ENCODE measurements around the gene TMEM63C. TPM values are rescaled to one million over a fixed set of nuclear protein-coding genes. Genes with fewer than 3 reads are reported as not detected.

The TMEM63C gene
- total and polyA plus RNA-seq, 5 donors from 2014 or later: 1.2 TPM; not detected in 4

- ATAC-seq (ENCODE audit: low read depth in 2 of 2) (no peak), DNase-seq (no peak)
- Histone ChIP-seq H3K27me3 (ENCODE audit: control insufficient read depth, insufficient read depth, low read length) (no peaks in the 10 kb centered on the region), H3K4me1 (ENCODE audit: control insufficient read depth, insufficient read depth, low read length, poor library complexity, severe bottlenecking) (no peaks in the 10 kb centered on the region), H3K9me3 (ENCODE audit: control insufficient read depth in 2 of 2, low read length in 2 of 2) (no peaks in the 10 kb centered on the region), H3K27ac (ENCODE audit: insufficient read depth, low read length, poor library complexity, severe bottlenecking) (no peak overlapping the region), H3K4me3 (ENCODE audit: low read depth, low read length) (no peak overlapping the region), H3K36me3 (ENCODE audit: control insufficient read depth, insufficient read depth, low read length) (no peaks in the 10 kb centered on the region)
- H3K36me3 Mint-ChIP-seq: peaks cover 5% of the 10 kb centered on the region
- H3K4me1 Mint-ChIP-seq: no peaks in the 10 kb centered on the region
- no peak overlapping the region for H3K4me3 Mint-ChIP-seq
- peaks cover 18% of the 10 kb centered on the region for H3K27me3 Mint-ChIP-seq
- H3K27ac Mint-ChIP-seq: no peak overlapping the region
- peaks cover 0 to 3% (median 0%) of the 10 kb centered on the region in 7 donors for H3K9me3 Mint-ChIP-seq
These were observed 22.2 kb downstream of the TMEM63C start for GRCh38 chr14:77203611-77204458.

GRCh38 chr14:77204459-77204771, 22.8 kb downstream of the TMEM63C start:
- no peaks in the 10 kb centered on the region for H3K27me3 ChIP-seq (ENCODE audit: control insufficient read depth, insufficient read depth, low read length)
- Mint-ChIP-seq H3K4me1 (no peaks in the 10 kb centered on the region), H3K36me3 (peaks cover 4% of the 10 kb centered on the region), H3K27ac (no peak overlapping the region), H3K27me3 (peaks cover 13% of the 10 kb centered on the region), H3K9me3 (peaks cover 0 to 3% (median 0%) of the 10 kb centered on the region in 7 donors), H3K4me3 (peak overlapping the region in 1 of 4 donors; percentile 4)
- no peaks in the 10 kb centered on the region for H3K36me3 ChIP-seq (ENCODE audit: control insufficient read depth, insufficient read depth, low read length)
- DNase-seq (no peak), ATAC-seq (ENCODE audit: low read depth in 2 of 2) (no peak)
- H3K4me1 ChIP-seq (ENCODE audit: control insufficient read depth, insufficient read depth, low read length, poor library complexity, severe bottlenecking): no peaks in the 10 kb centered on the region
- H3K27ac ChIP-seq (ENCODE audit: insufficient read depth, low read length, poor library complexity, severe bottlenecking): no peak overlapping the region
- H3K4me3 ChIP-seq (ENCODE audit: low read depth, low read length): no peak overlapping the region
- H3K9me3 ChIP-seq (ENCODE audit: control insufficient read depth in 2 of 2, low read length in 2 of 2): no peaks in the 10 kb centered on the region

GRCh38 chr14:77204907-77205306, 23.3 kb downstream of the TMEM63C start:
- no peak overlapping the region for H3K4me3 ChIP-seq (ENCODE audit: low read depth, low read length)
- H3K4me1 Mint-ChIP-seq: no peaks in the 10 kb centered on the region
- H3K27ac Mint-ChIP-seq: no peak overlapping the region
- peaks cover 11% of the 10 kb centered on the region for H3K27me3 Mint-ChIP-seq
- ATAC-seq (ENCODE audit: low read depth in 2 of 2) (no peak), DNase-seq (no peak)
- H3K36me3 ChIP-seq (ENCODE audit: control insufficient read depth, insufficient read depth, low read length): no peaks in the 10 kb centered on the region
- no peaks in the 10 kb centered on the region for H3K27me3 ChIP-seq (ENCODE audit: control insufficient read depth, insufficient read depth, low read length)
- H3K9me3 Mint-ChIP-seq: peaks cover 0 to 3% (median 0%) of the 10 kb centered on the region in 7 donors
- no peaks in the 10 kb centered on the region for H3K4me1 ChIP-seq (ENCODE audit: control insufficient read depth, insufficient read depth, low read length, poor library complexity, severe bottlenecking)
- H3K36me3 Mint-ChIP-seq: no peaks in the 10 kb centered on the region
- H3K27ac ChIP-seq (ENCODE audit: insufficient read depth, low read length, poor library complexity, severe bottlenecking): no peak overlapping the region
- H3K4me3 Mint-ChIP-seq: peak overlapping the region in 1 of 4 donors; percentile 4
- H3K9me3 ChIP-seq (ENCODE audit: control insufficient read depth in 2 of 2, low read length in 2 of 2): no peaks in the 10 kb centered on the region

- H3K9me3 Mint-ChIP-seq: peaks cover 0 to 4% (median 0%) of the 10 kb centered on the region in 7 donors
- Histone ChIP-seq H3K27ac (ENCODE audit: insufficient read depth, low read length, poor library complexity, severe bottlenecking) (no peak overlapping the region), H3K4me1 (ENCODE audit: control insufficient read depth, insufficient read depth, low read length, poor library complexity, severe bottlenecking) (no peaks in the 10 kb centered on the region), H3K36me3 (ENCODE audit: control insufficient read depth, insufficient read depth, low read length) (no peaks in the 10 kb centered on the region), H3K9me3 (ENCODE audit: control insufficient read depth in 2 of 2, low read length in 2 of 2) (no peaks in the 10 kb centered on the region), H3K27me3 (ENCODE audit: control insufficient read depth, insufficient read depth, low read length) (no peaks in the 10 kb centered on the region), H3K4me3 (ENCODE audit: low read depth, low read length) (no peak overlapping the region)
- H3K4me1 Mint-ChIP-seq: no peaks in the 10 kb centered on the region
- H3K36me3 Mint-ChIP-seq: no peaks in the 10 kb centered on the region
- H3K27me3 Mint-ChIP-seq: peaks cover 11% of the 10 kb centered on the region
- no peak for DNase-seq
- H3K4me3 Mint-ChIP-seq: no peak overlapping the region
- ATAC-seq (ENCODE audit: low read depth in 2 of 2): no peak
- H3K27ac Mint-ChIP-seq: no peak overlapping the region
These were observed 24.0 kb downstream of the TMEM63C start for GRCh38 chr14:77205566-77205965.

GRCh38 chr14:77206261-77206824, 24.7 kb downstream of the TMEM63C start:
- ATAC-seq (ENCODE audit: low read depth in 2 of 2) (no peak), DNase-seq (no peak)
- H3K4me3 ChIP-seq (ENCODE audit: low read depth, low read length): no peak overlapping the region
- Mint-ChIP-seq H3K4me3 (no peak overlapping the region), H3K4me1 (no peaks in the 10 kb centered on the region), H3K27me3 (peaks cover 11% of the 10 kb centered on the region), H3K9me3 (peaks cover 0 to 5% (median 0%) of the 10 kb centered on the region in 7 donors), H3K27ac (no peak overlapping the region), H3K36me3 (no peaks in the 10 kb centered on the region)
- no peaks in the 10 kb centered on the region for H3K4me1 ChIP-seq (ENCODE audit: control insufficient read depth, insufficient read depth, low read length, poor library complexity, severe bottlenecking)
- no peak overlapping the region for H3K27ac ChIP-seq (ENCODE audit: insufficient read depth, low read length, poor library complexity, severe bottlenecking)
- H3K27me3 ChIP-seq (ENCODE audit: control insufficient read depth, insufficient read depth, low read length): no peaks in the 10 kb centered on the region
- H3K9me3 ChIP-seq (ENCODE audit: control insufficient read depth in 2 of 2, low read length in 2 of 2): no peaks in the 10 kb centered on the region
- no peaks in the 10 kb centered on the region for H3K36me3 ChIP-seq (ENCODE audit: control insufficient read depth, insufficient read depth, low read length)

- DNase-seq: no peak
- H3K9me3 Mint-ChIP-seq: peaks cover 0 to 5% (median 0%) of the 10 kb centered on the region in 7 donors
- peaks cover 11% of the 10 kb centered on the region for H3K27me3 Mint-ChIP-seq
- no peak overlapping the region for H3K27ac Mint-ChIP-seq
- no peaks in the 10 kb centered on the region for H3K4me1 Mint-ChIP-seq
- no peaks in the 10 kb centered on the region for H3K36me3 ChIP-seq (ENCODE audit: control insufficient read depth, insufficient read depth, low read length)
- H3K27ac ChIP-seq (ENCODE audit: insufficient read depth, low read length, poor library complexity, severe bottlenecking): no peak overlapping the region
- no peaks in the 10 kb centered on the region for H3K4me1 ChIP-seq (ENCODE audit: control insufficient read depth, insufficient read depth, low read length, poor library complexity, severe bottlenecking)
- H3K9me3 ChIP-seq (ENCODE audit: control insufficient read depth in 2 of 2, low read length in 2 of 2): no peaks in the 10 kb centered on the region
- ATAC-seq (ENCODE audit: low read depth in 2 of 2): no peak
- H3K4me3 Mint-ChIP-seq: no peak overlapping the region
- no peaks in the 10 kb centered on the region for H3K27me3 ChIP-seq (ENCODE audit: control insufficient read depth, insufficient read depth, low read length)
- no peaks in the 10 kb centered on the region for H3K36me3 Mint-ChIP-seq
- no peak overlapping the region for H3K4me3 ChIP-seq (ENCODE audit: low read depth, low read length)
These were observed 25.3 kb downstream of the TMEM63C start for GRCh38 chr14:77206877-77207389.

GRCh38 chr14:77208291-77208978, 26.8 kb downstream of the TMEM63C start:
- no peak overlapping the region for H3K4me3 Mint-ChIP-seq
- Histone ChIP-seq H3K4me3 (ENCODE audit: low read depth, low read length) (no peak overlapping the region), H3K27ac (ENCODE audit: insufficient read depth, low read length, poor library complexity, severe bottlenecking) (no peak overlapping the region), H3K36me3 (ENCODE audit: control insufficient read depth, insufficient read depth, low read length) (no peaks in the 10 kb centered on the region), H3K4me1 (ENCODE audit: control insufficient read depth, insufficient read depth, low read length, poor library complexity, severe bottlenecking) (no peaks in the 10 kb centered on the region), H3K9me3 (ENCODE audit: control insufficient read depth in 2 of 2, low read length in 2 of 2) (no peaks in the 10 kb centered on the region), H3K27me3 (ENCODE audit: control insufficient read depth, insufficient read depth, low read length) (no peaks in the 10 kb centered on the region)
- H3K9me3 Mint-ChIP-seq: peaks cover 0 to 5% (median 0%) of the 10 kb centered on the region in 7 donors
- peaks cover 0 to 2% (median under 1%) of the 10 kb centered on the region in 4 donors for H3K4me1 Mint-ChIP-seq
- no peaks in the 10 kb centered on the region for H3K36me3 Mint-ChIP-seq
- no peak for ATAC-seq (ENCODE audit: low read depth in 2 of 2)
- DNase-seq: peak in 2 of 3 donors; percentile 30 to 35
- H3K27me3 Mint-ChIP-seq: peaks cover 14% of the 10 kb centered on the region
- H3K27ac Mint-ChIP-seq: no peak overlapping the region
